GM19025 (cell line): ENCODE results near the gene ELMOD2.

Experiments used
- ATAC-seq: cut with Tn5 transposase; IDR thresholded peaks from one replicate; pipeline ENCODE4 v1.9.1; 2021; ENCODE audit warnings: mild to moderate bottlenecking, low read depth, moderate library complexity; ENCODE audit not compliant: unreplicated experiment

The ELMOD2 gene

DNA sequence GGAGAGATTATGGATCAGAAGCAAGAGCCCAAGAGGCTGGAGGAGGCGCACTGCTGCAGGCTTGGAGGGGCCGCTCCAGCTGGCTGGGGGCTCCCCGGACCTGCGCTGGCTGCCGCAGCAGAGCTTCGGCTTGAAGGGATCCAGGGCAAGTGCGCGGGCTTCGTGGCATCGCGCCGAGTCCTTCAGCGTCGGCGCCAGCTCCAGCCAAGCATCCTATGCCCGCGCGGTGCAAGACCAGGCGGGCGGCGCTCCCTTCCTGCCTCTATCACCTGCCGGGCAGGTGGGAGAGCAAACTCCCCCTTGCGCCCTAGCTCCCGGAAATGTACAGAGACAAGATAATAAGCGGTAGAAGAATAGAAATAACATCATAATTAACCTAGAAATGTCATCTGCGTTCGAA lies 55.3 kb downstream of the ELMOD2 start:
- no peak for ATAC-seq

DNA sequence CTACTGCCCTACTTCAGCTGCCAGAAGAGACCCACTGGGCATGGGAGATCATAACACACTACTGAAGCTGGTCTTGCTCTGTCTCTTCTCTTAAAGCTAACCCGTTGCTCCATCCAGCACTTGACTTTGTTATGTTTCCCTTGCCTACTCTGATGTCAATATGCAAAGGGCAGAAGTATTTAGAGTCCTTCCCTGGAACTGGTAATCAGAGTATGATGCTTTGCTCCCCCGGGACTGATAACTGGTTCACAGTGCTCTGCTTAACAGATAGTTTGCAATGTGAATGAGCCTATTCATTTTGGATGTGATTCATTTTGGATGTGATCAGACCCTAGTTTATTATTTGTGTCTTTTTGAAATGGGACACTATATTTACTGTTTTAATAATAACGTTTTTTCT lies 57.1 kb downstream of the ELMOD2 start:
- ATAC-seq, result no peak

DNA sequence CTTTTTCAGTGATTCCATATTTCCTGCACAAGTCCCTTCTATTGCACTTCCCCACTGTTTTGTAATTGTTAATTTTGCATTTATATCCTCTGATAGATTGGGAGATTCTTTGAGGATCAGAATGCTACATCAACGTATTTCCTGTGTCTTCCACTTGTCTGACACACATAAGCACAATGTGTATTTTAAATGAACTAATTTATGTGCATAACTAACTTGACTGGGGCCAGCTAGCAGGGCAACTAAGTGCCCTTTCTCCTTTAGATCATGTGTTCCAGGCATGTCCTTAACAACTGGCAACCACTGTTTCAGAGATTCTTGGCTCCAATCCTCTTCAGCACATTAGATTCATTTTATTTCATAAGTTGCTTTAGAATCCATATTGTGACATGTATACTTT lies 60.5 kb downstream of the ELMOD2 start:
- ATAC-seq, result no peak

DNA sequence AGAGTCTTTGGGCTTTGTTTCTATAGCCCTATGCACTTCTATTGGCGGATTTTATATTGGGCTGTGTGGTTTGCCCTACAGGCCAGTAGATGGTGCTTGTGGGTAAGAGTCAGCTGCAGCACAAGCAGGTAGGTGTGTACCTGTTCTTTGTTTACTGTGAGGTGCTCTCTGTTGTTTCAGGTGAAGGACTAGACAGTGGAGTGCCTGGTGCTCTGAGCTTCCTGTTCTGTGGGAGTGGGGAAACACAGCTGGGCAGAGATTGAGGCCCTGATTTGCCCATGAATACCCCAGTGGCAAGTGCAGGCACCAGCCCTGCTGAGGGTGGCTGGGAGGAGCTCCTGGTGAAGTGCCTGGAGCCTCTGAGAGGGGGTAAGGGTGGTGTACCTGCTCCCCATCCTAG lies 71.1 kb downstream of the ELMOD2 start:
- no peak for ATAC-seq

DNA sequence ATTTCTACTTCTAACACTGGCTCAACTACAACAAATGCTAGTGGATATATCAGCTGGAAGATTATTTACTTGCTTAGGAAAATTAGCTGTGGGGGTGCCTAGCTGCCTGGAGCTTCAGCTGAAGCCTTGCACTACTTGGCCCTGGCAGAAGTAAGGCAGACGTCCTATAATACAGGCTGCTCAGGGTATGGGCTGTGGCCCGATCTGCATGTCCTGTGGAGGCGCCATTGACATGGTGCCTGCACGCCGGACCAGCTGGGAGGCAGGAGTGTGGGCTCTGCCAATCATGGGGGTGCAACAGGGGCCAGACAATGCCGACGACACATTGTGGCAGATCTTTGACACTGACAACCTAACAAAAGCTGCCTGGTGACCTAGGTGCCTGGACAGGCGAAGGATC lies 76.4 kb downstream of the ELMOD2 start:
- no peak for ATAC-seq

DNA sequence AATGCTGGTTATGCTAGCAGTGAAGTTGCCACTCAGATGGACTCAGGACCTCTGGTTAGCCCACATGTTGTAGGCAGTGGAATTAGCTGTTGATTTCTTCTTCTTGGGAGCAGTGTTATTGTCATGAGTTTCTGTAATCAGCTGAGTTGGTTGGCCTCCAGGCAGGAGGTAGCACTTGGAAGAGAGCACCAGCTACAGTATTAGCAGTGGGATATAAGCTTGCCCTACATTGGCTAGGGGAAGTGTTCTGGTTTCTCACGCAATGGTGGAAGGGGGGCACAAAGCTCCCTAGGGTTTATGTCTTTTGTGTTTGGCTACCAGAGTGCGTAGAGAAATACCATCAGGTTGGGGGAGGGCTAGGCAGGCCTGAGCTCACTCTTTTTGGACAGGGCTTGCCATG lies 78.7 kb downstream of the ELMOD2 start:
- no peak for ATAC-seq

DNA sequence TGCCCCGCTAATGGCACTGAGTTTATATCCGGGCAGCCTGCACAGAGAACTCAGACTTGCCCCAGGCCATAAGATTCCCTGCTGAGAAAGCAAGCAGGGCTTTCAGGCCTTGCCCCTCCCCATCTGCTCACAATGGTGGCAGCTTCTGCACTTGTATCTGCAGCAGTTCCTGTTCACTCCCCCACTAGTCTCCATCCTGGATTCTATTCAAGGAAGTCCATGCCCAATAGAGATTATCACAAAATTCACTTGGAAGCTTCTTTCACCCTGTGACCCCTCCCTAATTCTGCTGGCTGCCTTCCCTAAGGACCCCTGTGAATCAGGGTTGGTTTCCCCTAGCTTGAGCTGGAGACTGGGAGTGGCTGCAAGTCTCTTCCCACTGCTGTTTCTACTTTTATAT lies 79.3 kb downstream of the ELMOD2 start:
- ATAC-seq, result no peak
